OCI-LY3 (cell line): ENCODE measurements around the gene ACSF3.

Experiments used
- H2AFZ ChIP-seq: fragments of 200-600, 300-600 bp; shearing (Covaris generic); 2 replicates; pipeline ENCODE4 v1.6.0; 2014; ENCODE audit warnings: antibody characterized with exemption, low read depth, low read length
- H3K27ac ChIP-seq: fragments of 200-600, 300-600 bp; sonication (generic); 2 replicates; pipeline ENCODE4 v1.5.1; 2014; ENCODE audit warnings: mild to moderate bottlenecking, low read length, moderate library complexity, mixed read lengths
- H3K27me3 ChIP-seq: fragments of 200-600, 300-600 bp; sonication (generic); 2 replicates; pipeline ENCODE4 v1.6.1; 2014; ENCODE audit warnings: low read depth, low read length, mixed read lengths
- H3K36me3 ChIP-seq: fragments of 200-600, 300-600 bp; sonication (generic); replicated peaks from 2 replicates; pipeline ENCODE3; 2014; ENCODE audit warnings: low read depth, low read length, mixed read lengths
- H3K4me1 ChIP-seq: fragments of 300-600, 200-600 bp; sonication (generic); 2 replicates; pipeline ENCODE4 v1.6.1; 2014; ENCODE audit warnings: low read length, mixed read lengths
- H3K4me2 ChIP-seq: fragments of 200-600, 300-600 bp; sonication (generic); 2 replicates; pipeline ENCODE4 v1.6.1; 2014; ENCODE audit warnings: low read length, mixed read lengths
- H3K4me3 ChIP-seq: fragments of 300-600, 200-600 bp; sonication (generic); 2 replicates; pipeline ENCODE4 v1.5.1; 2014; ENCODE audit warnings: antibody characterized with exemption, mild to moderate bottlenecking, low read length, moderate library complexity
- H3K79me2 ChIP-seq: fragments of 300-600, 200-600 bp; shearing (Covaris generic); 2 replicates; pipeline ENCODE4 v1.6.1; 2014; ENCODE audit warnings: mild to moderate bottlenecking, low read length, mixed read lengths
- H3K9ac ChIP-seq: fragments of 300-600, 200-600 bp; shearing (Covaris generic); 2 replicates; pipeline ENCODE4 v1.6.0; 2014; ENCODE audit warnings: mild to moderate bottlenecking, low read length, moderate library complexity
- H3K9me3 ChIP-seq: fragments of 200-600, 300-600 bp; shearing (Covaris generic); 2 replicates; pipeline ENCODE4 v1.6.1; 2014; ENCODE audit warnings: low read length, mixed read lengths; ENCODE audit not compliant: insufficient read depth
- H4K20me1 ChIP-seq: fragments of 200-600, 300-600 bp; sonication (generic); 2 replicates; pipeline ENCODE4 v1.6.1; 2016; ENCODE audit warnings: low read length, mixed read lengths; ENCODE audit not compliant: insufficient read depth
- CTCF ChIP-seq: fragments of 200-600, 300-600 bp; sonication (generic); IDR thresholded peaks from 2 replicates; pipeline ENCODE4 v1.5.1; 2014; ENCODE audit warnings: antibody characterized with exemption, low read length, low read depth
- EZH2phosphoT487 ChIP-seq: fragments of 200-600 bp; shearing (Covaris generic); IDR thresholded peaks from 2 replicates; pipeline ENCODE4 v1.6.1; 2018; ENCODE audit warnings: antibody characterized with exemption, mixed run types, low read depth

ACSF3 gene

GRCh38 chr16:89157778-89158177 is 64.1 kb downstream of the ACSF3 start:
- Histone ChIP-seq H3K4me3 (no peak overlapping the region), H2AFZ (no peak overlapping the region), H3K4me2 (no peak overlapping the region), H3K79me2 (no peaks in the 10 kb centered on the region), H3K9ac (no peak overlapping the region), H3K27ac (no peak overlapping the region), H3K9me3 (peaks cover 3% of the 10 kb centered on the region; the same call in 1 of the 2 replicates), H3K27me3 (0 out of 2 replicates have a peak, but pooled peaks cover under 1% of the 10 kb centered on the region), H3K36me3 (peaks cover 1% of the 10 kb centered on the region), H3K4me1 (peaks cover 9% of the 10 kb centered on the region), H4K20me1 (peaks cover 3% of the 10 kb centered on the region; the same call in 1 of the 2 replicates)
- TF ChIP-seq EZH2phosphoT487 (no peak), CTCF (no peak)

- Histone ChIP-seq H3K4me2 (no peak overlapping the region), H3K4me3 (no peak overlapping the region), H3K9ac (no peak overlapping the region), H3K27ac (no peak overlapping the region), H3K9me3 (peaks cover 3% of the 10 kb centered on the region; the same call in 1 of the 2 replicates), H3K27me3 (peaks cover 6% of the 10 kb centered on the region; the same call in 1 of the 2 replicates), H4K20me1 (no peaks in the 10 kb centered on the region), H3K36me3 (no peaks in the 10 kb centered on the region), H3K4me1 (no peaks in the 10 kb centered on the region), H3K79me2 (no peaks in the 10 kb centered on the region), H2AFZ (no peak overlapping the region)
- TF ChIP-seq CTCF (no peak), EZH2phosphoT487 (no peak)
These were observed 65.6 kb downstream of the ACSF3 start for GRCh38 chr16:89159066-89159849.

GRCh38 chr16:89159850-89160354 is 66.2 kb downstream of the ACSF3 start:
- Histone ChIP-seq H4K20me1 (no peaks in the 10 kb centered on the region), H3K36me3 (no peaks in the 10 kb centered on the region), H3K9ac (no peak overlapping the region), H3K9me3 (peaks cover 3% of the 10 kb centered on the region; the same call in 1 of the 2 replicates), H3K27me3 (peaks cover 6% of the 10 kb centered on the region; the same call in 1 of the 2 replicates), H3K4me2 (no peak overlapping the region), H3K4me1 (no peaks in the 10 kb centered on the region), H3K79me2 (no peaks in the 10 kb centered on the region), H2AFZ (no peak overlapping the region), H3K27ac (no peak overlapping the region), H3K4me3 (no peak overlapping the region)
- TF ChIP-seq EZH2phosphoT487 = no peak
- TF ChIP-seq CTCF = no peak

- peaks cover 6% of the 10 kb centered on the region; the same call in 1 of the 2 replicates for H3K27me3 ChIP-seq
- H3K79me2 ChIP-seq = no peaks in the 10 kb centered on the region
- no peaks in the 10 kb centered on the region for H3K4me1 ChIP-seq
- no peak overlapping the region for H3K27ac ChIP-seq
- peaks cover 3% of the 10 kb centered on the region; the same call in 1 of the 2 replicates for H3K9me3 ChIP-seq
- no peak overlapping the region for H3K9ac ChIP-seq
- H3K4me3 ChIP-seq = no peak overlapping the region
- no peak for TF ChIP-seq CTCF
- TF ChIP-seq EZH2phosphoT487 = no peak
- no peaks in the 10 kb centered on the region for H3K36me3 ChIP-seq
- no peak overlapping the region for H3K4me2 ChIP-seq
- H2AFZ ChIP-seq = no peak overlapping the region
- H4K20me1 ChIP-seq = no peaks in the 10 kb centered on the region
These were observed 67.5 kb downstream of the ACSF3 start for GRCh38 chr16:89160977-89161701.
